ENCODE measurements around the gene TMEM14B. TPM values are rescaled to one million over a fixed set of nuclear protein-coding genes. Genes with fewer than 3 reads are reported as not detected.

Gene TMEM14B
- total RNA-seq, result 70.7 TPM

DNA sequence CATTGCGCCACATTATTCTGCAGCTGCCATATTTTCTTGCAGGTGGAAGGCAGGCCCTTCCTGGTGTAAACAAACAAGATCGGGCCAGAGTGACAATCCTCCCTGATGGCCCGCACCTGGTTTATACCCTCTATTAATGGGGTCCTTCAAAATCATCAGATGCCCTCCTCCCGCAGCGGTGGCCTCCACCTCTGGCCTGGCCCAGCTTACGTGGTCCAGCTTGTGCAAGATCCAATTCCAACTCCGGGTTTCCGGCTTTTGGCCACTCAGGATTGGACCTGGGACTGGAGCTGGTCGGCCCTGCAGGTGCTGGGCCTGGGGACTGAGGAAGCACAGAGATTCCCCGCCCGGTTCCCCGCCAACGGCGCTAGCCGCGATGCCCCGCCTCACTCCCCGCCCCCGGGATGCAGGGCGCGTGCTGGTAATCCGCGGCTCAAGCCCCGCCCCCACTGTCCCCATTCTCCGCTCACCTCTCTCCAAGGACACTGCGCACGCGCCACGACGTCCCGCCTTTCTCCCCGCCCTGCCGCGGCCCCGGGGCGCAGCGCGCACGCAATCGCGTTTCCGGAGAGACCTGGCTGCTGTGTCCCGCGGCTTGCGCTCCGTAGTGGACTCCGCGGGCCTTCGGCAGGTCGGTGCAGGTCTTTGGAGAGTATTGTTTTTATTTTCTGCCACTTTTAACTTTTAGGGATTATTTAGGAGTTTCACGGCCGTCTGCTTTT is at the start of gene TMEM14B:
TSS of gene TMEM14B (plus strand) at position 555 of the 722 bp plus-strand sequence. CDS start 1,441 bp downstream, outside the sequence.

DNA sequence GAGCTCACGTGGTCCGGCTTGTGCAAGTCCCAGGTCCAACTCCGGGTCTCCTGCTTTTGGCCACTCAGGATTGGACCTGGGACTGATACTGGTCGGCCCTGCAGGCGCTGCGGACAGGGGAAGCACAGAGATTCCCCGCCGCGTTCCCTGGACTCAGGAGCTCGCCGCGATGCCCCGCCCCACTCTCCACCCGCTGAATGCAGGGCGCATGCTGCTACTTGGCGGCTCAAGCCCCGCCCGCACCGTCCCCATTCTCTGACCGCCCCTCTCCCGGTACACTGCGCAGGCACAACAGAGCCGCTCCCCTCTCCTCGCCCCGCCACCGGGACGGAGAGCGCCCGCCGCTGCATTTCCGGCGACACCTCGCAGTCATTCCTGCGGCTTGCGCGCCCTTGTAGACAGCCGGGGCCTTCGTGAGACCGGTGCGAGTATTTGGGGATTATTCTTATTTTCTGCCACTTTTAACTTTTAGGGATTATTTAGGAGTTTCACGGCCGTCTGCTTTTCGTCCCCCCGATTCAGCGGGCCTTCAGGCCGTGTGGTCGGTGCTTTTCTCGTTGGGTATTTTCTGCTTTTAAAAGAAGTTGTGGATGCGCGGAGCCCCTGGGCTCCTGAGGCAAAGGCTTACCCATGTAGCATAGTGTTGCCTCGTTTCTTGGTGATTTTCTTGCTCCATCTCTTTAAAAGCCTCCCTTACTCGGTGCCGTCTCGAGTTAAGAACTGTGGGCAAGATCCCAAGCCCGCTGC is 24.6 kb upstream of the TMEM14B start, which contains the start of gene TMEM14C:
TSS of gene TMEM14C (plus strand) at position 251 of the 747 bp plus-strand sequence. CDS start 1,544 bp downstream, outside the sequence.

Small RNAs within 50 kb of the gene (small RNA-seq; reads per million reads assigned to genes)
- gene RNA5SP203 (ENCODE audit: low replicate concordance), result not detected

Other genes with a start within 250 kb of the TMEM14B start
- gene GCNT2, start 226.5 kb upstream of the TMEM14B start, total RNA-seq, result 26.3 TPM
- gene C6orf52, start 53.2 kb upstream of the TMEM14B start, total RNA-seq, result not detected
- 14.1 TPM for gene PAK1IP1, start 52.8 kb upstream of the TMEM14B start, total RNA-seq
- 36.6 TPM for gene TMEM14C, start 24.7 kb upstream of the TMEM14B start, total RNA-seq
- 0.31 TPM for gene MAK, start 90.7 kb downstream of the TMEM14B start, total RNA-seq
- gene GCM2, start 134.2 kb downstream of the TMEM14B start, total RNA-seq, result not detected
- 11.9 TPM for gene SYCP2L, start 139.2 kb downstream of the TMEM14B start, total RNA-seq